HG03025 (cell line): ENCODE measurements around the gene CACFD1.

Experiments
- ATAC-seq: cut with Tn5 transposase; IDR thresholded peaks from one replicate; pipeline ENCODE4 v1.9.1; 2021; ENCODE audit warnings: mild to moderate bottlenecking, moderate library complexity; ENCODE audit not compliant: unreplicated experiment, low FRiP score

Gene CACFD1

GRCh38 chr9:133459476-133460404 lies at the start of gene CACFD1:
TSS of gene CACFD1 (plus strand) at chr9:133459978. CDS start at chr9:133460067, 89 bp downstream.
- peak; percentile 64 for ATAC-seq

GRCh38 chr9:133415170-133415569 lies 44.6 kb upstream of the CACFD1 start:
- ATAC-seq = no peak

- peak; percentile 54 for ATAC-seq
Measured at GRCh38 chr9:133417541-133418461, 42.0 kb upstream of the CACFD1 start, which contains the start of gene REXO4. TSS of gene REXO4 (minus strand) at chr9:133418010. CDS start at chr9:133417844, 166 bp downstream.

GRCh38 chr9:133419005-133419404 lies 40.8 kb upstream of the CACFD1 start:
- no peak for ATAC-seq

GRCh38 chr9:133420392-133420827 lies 39.4 kb upstream of the CACFD1 start:
- ATAC-seq = no peak

- no peak for ATAC-seq
Measured at GRCh38 chr9:133421615-133422542, 37.9 kb upstream of the CACFD1 start, which contains the start of gene ADAMTS13. TSS of gene ADAMTS13 (plus strand) at chr9:133422367. CDS start at chr9:133422444, 77 bp downstream.

- ATAC-seq = no peak
Measured at GRCh38 chr9:133423216-133423615, 36.6 kb upstream of the CACFD1 start.

- no peak for ATAC-seq
Measured at GRCh38 chr9:133424187-133424586, 35.6 kb upstream of the CACFD1 start.

GRCh38 chr9:133425049-133425632 lies 34.6 kb upstream of the CACFD1 start:
- no peak for ATAC-seq

GRCh38 chr9:133426011-133426410 lies 33.8 kb upstream of the CACFD1 start:
- ATAC-seq = no peak

GRCh38 chr9:133427658-133428348 lies 32.0 kb upstream of the CACFD1 start:
- ATAC-seq = no peak

- no peak for ATAC-seq
Measured at GRCh38 chr9:133428617-133429101, 31.1 kb upstream of the CACFD1 start.

GRCh38 chr9:133429214-133429613 lies 30.6 kb upstream of the CACFD1 start:
- no peak for ATAC-seq

GRCh38 chr9:133429641-133430161 lies 30.1 kb upstream of the CACFD1 start:
- ATAC-seq = no peak

GRCh38 chr9:133430244-133430643 lies 29.5 kb upstream of the CACFD1 start:
- ATAC-seq = no peak

- ATAC-seq = no peak
Measured at GRCh38 chr9:133433351-133433843, 26.4 kb upstream of the CACFD1 start.

GRCh38 chr9:133436681-133437080 lies 23.1 kb upstream of the CACFD1 start:
- no peak for ATAC-seq
